HepG2 (cell line): Measurements from ENCODE around the gene UQCRHL. TPM values are rescaled to one million over a fixed set of nuclear protein-coding genes. Genes with fewer than 3 reads are reported as not detected.
A peak's percentile ranks its signal among the peaks of the same experiment; 100 is the strongest.

Experiments used
- ARNTL ChIP-seq: sonication (generic); formaldehyde crosslinking; IDR thresholded peaks from 2 replicates; pipeline ENCODE4 v1.4.0; 2020; ENCODE audit warnings: mild to moderate bottlenecking, missing genetic modification reagents
- ASH2L ChIP-seq: fragments of 300-600, 200-600 bp; sonication (generic); IDR thresholded peaks from 2 replicates; pipeline ENCODE4 v1.7.0; 2017; ENCODE audit warnings: low read depth, mild to moderate bottlenecking, moderate library complexity, mixed read lengths, low read length; ENCODE audit not compliant: insufficient read length
- ETV6 ChIP-seq: sonication (generic); formaldehyde crosslinking; conservative IDR thresholded peaks from 2 replicates; pipeline ENCODE4 v1.4.0; 2020; ENCODE audit warnings: missing genetic modification reagents
- GATA4 ChIP-seq: sonication (generic); IDR thresholded peaks from 2 replicates; pipeline ENCODE4 v1.6.1; 2016; ENCODE audit warnings: antibody characterized with exemption, low read depth, borderline replicate concordance
- GRHL1 ChIP-seq: sonication (generic); formaldehyde crosslinking; conservative IDR thresholded peaks from 2 replicates; pipeline ENCODE4 v1.8.0; 2022; ENCODE audit warnings: missing genetic modification reagents
- HOXA7 ChIP-seq: sonication (generic); formaldehyde crosslinking; IDR thresholded peaks from 2 replicates; pipeline ENCODE4 v1.8.1; 2022; ENCODE audit warnings: mild to moderate bottlenecking, missing genetic modification reagents, moderate library complexity
- KDM3A ChIP-seq: IDR thresholded peaks from 2 replicates; pipeline ENCODE4 v1.6.1; 2018; ENCODE audit warnings: low read depth, missing compliant biosample characterization
- MBD4 ChIP-seq: IDR thresholded peaks from 2 replicates; pipeline ENCODE4 v1.6.1; 2012; ENCODE audit warnings: low read length, inconsistent platforms, borderline replicate concordance
- PHB2 ChIP-seq: fragments of 450-650 bp; IDR thresholded peaks from 2 replicates; pipeline ENCODE4 v1.6.1; 2018; ENCODE audit not compliant: partially characterized antibody
- PHF8 ChIP-seq: sonication (generic); formaldehyde crosslinking; IDR thresholded peaks from 2 replicates; pipeline ENCODE4 v1.5.0; 2020; ENCODE audit warnings: missing genetic modification reagents
- PRDM4 ChIP-seq: sonication (generic); formaldehyde crosslinking; IDR thresholded peaks from 2 replicates; pipeline ENCODE4 v1.9.0; 2021; ENCODE audit warnings: missing genetic modification reagents, borderline replicate concordance
- PRMT3 ChIP-seq: sonication (generic); formaldehyde crosslinking; IDR thresholded peaks from 2 replicates; pipeline ENCODE4 v1.8.1; 2022; ENCODE audit warnings: low read depth, mild to moderate bottlenecking, moderate library complexity, missing genetic modification reagents, borderline replicate concordance
- RARA ChIP-seq: IDR thresholded peaks from 2 replicates; pipeline ENCODE4 v1.6.1; 2016; ENCODE audit warnings: missing genetic modification reagents, missing compliant biosample characterization
- SP2 ChIP-seq: sonication (generic); formaldehyde crosslinking; IDR thresholded peaks from 2 replicates; pipeline ENCODE4 v1.5.1; 2020; ENCODE audit warnings: mild to moderate bottlenecking, missing genetic modification reagents
- ZNF513 ChIP-seq: sonication (generic); formaldehyde crosslinking; conservative IDR thresholded peaks from 2 replicates; pipeline ENCODE4 v1.5.0; 2020; ENCODE audit warnings: missing genetic modification reagents
- ZNF577 ChIP-seq: sonication (generic); formaldehyde crosslinking; IDR thresholded peaks from 2 replicates; pipeline ENCODE4 v1.4.0; 2020; ENCODE audit warnings: mild to moderate bottlenecking, low read depth, missing genetic modification reagents, borderline replicate concordance
- ZNF605 ChIP-seq: sonication (generic); formaldehyde crosslinking; IDR thresholded peaks from 2 replicates; pipeline ENCODE4 v1.8.0; 2022; ENCODE audit warnings: mild to moderate bottlenecking, missing genetic modification reagents
- ZNF720 ChIP-seq: sonication (generic); formaldehyde crosslinking; IDR thresholded peaks from 2 replicates; pipeline ENCODE4 v1.4.0; 2020; ENCODE audit warnings: missing genetic modification reagents
- ZNF724P ChIP-seq: sonication (generic); formaldehyde crosslinking; IDR thresholded peaks from 2 replicates; pipeline ENCODE4 v1.8.0; 2022; ENCODE audit warnings: missing genetic modification reagents, borderline replicate concordance
- ZNF790 ChIP-seq: sonication (generic); formaldehyde crosslinking; IDR thresholded peaks from 2 replicates; pipeline ENCODE4 v1.8.0; 2022; ENCODE audit warnings: missing genetic modification reagents, mild to moderate bottlenecking, borderline replicate concordance
- polyA plus RNA-seq, 8 experiments: library from polyadenylated mRNA; depleted of rRNA in 3 of 8; stranded (reverse) in 7 of 8; unstranded in 1 of 8; fragments of >200 nt; fragmentation: Illumina TruSeq in 4 of 8; extraction: Trizol in 4 of 8; gene quantifications; 2 replicates each; pipeline versions ENCODE4 v1.2.1 to v1.2.3, GENCODE V29; 2011 to 2016; ENCODE audit warnings: low read depth in 4 of 8, missing spikeins in 1 of 8, mixed read lengths in 1 of 8; ENCODE audit not compliant: insufficient read depth in 1 of 8
- total RNA-seq, 5 experiments: library from RNA; depleted of rRNA; stranded (reverse); fragments of >200 nt; fragmentation: Illumina TruSeq; extraction: Trizol; gene quantifications; 2 replicates each; pipeline ENCODE4 v1.2.3, GENCODE V29; 2016; ENCODE audit warnings: low read depth in 1 of 5
- TF ChIP-seq, protein P1 (sequence below): sonication (generic); formaldehyde crosslinking; IDR thresholded peaks from 2 replicates; pipeline ENCODE4 v1.5.0; 2020; ENCODE audit warnings: mild to moderate bottlenecking, missing genetic modification reagents

The UQCRHL gene
- total and polyA plus RNA-seq, 2 of the 13 experiments (the other 11 are each of a cell fraction or from before 2014, with no cell fraction given), result 1.8 to 2.3 TPM

GRCh38 chr1:15834406-15835204 is 27.2 kb upstream of the UQCRHL start (continued):
- TF ChIP-seq GRHL1 (CRISPR knock-in tag) (no peak), HOXA7 (CRISPR knock-in tag) (no peak), PHF8 (CRISPR knock-in tag) (peak; percentile 73; the same call in 1 of the 2 replicates), PRMT3 (CRISPR knock-in tag) (no peak; the same call in 1 of the 2 replicates), ZNF577 (CRISPR knock-in tag) (no peak), RARA (CRISPR knock-in tag) (0 out of 2 replicates have a peak, but pooled peaks have one; percentile 9), SP2 (no peak), PRDM4 (CRISPR knock-in tag) (peak; percentile 14; the same call in 1 of the 2 replicates), ETV6 (peak; percentile 54; the same call in 1 of the 2 replicates), MBD4 (no peak), ARNTL (CRISPR knock-in tag) (0 out of 2 replicates have a peak, but pooled peaks have one; percentile 59), ZNF724P (CRISPR knock-in tag) (no peak), PHB2 (no peak), ZNF790 (peak; percentile 53; the same call in 1 of the 2 replicates), ZNF720 (CRISPR knock-in tag) (no peak), ZNF605 (no peak), GATA4 (no peak), ASH2L (peak; percentile 90), KDM3A (CRISPR knock-in tag) (no peak), ZNF513 (CRISPR knock-in tag) (peak; percentile 70; the same call in 1 of the 2 replicates)
- TF ChIP-seq, protein P1, sequence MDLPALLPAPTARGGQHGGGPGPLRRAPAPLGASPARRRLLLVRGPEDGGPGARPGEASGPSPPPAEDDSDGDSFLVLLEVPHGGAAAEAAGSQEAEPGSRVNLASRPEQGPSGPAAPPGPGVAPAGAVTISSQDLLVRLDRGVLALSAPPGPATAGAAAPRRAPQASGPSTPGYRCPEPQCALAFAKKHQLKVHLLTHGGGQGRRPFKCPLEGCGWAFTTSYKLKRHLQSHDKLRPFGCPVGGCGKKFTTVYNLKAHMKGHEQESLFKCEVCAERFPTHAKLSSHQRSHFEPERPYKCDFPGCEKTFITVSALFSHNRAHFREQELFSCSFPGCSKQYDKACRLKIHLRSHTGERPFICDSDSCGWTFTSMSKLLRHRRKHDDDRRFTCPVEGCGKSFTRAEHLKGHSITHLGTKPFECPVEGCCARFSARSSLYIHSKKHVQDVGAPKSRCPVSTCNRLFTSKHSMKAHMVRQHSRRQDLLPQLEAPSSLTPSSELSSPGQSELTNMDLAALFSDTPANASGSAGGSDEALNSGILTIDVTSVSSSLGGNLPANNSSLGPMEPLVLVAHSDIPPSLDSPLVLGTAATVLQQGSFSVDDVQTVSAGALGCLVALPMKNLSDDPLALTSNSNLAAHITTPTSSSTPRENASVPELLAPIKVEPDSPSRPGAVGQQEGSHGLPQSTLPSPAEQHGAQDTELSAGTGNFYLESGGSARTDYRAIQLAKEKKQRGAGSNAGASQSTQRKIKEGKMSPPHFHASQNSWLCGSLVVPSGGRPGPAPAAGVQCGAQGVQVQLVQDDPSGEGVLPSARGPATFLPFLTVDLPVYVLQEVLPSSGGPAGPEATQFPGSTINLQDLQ, result peak; percentile 79; the same call in 1 of the 2 replicates
